PC-3 (cell line): ENCODE results near the gene UBFD1.

ENCODE experiments used
- CTCF ChIP-seq: fragments of 300-600 bp; sonication (generic); conservative IDR thresholded peaks from 2 replicates; pipeline ENCODE4 v1.5.1; 2017; ENCODE audit warnings: antibody characterized with exemption, low read depth, mild to moderate bottlenecking, low read length
- EZH2 ChIP-seq: fragments of 300-600 bp; sonication (generic); IDR thresholded peaks from one replicate; pipeline ENCODE4 v1.6.1; 2017; ENCODE audit warnings: antibody characterized with exemption, mild to moderate bottlenecking, low read length; ENCODE audit not compliant: unreplicated experiment
- EZH2phosphoT487 ChIP-seq: fragments of 300-600 bp; sonication (generic); IDR thresholded peaks from 2 replicates; pipeline ENCODE4 v1.6.1; 2018; ENCODE audit warnings: mild to moderate bottlenecking, antibody characterized with exemption, low read length, borderline replicate concordance

- TF ChIP-seq CTCF (no peak), EZH2phosphoT487 (no peak), EZH2 (no peak)
These were observed 28.8 kb upstream of the UBFD1 start for GRCh38 chr16:23528644-23529310.
